GM10266 (cell line): ENCODE results near the gene TNNI3.

Experiments used
- DNase-seq: peaks from one replicate; pipeline ENCODE4 v3.0.0; 2012; ENCODE audit errors: extremely low spot score
- TF ChIP-seq, protein P1 (sequence below): IDR thresholded peaks from 2 replicates; pipeline ENCODE4 v1.5.1; 2012; ENCODE audit warnings: mild to moderate bottlenecking, low read depth; ENCODE audit not compliant: control insufficient read depth, insufficient read depth; ENCODE audit errors: missing control alignments

The TNNI3 gene

DNA sequence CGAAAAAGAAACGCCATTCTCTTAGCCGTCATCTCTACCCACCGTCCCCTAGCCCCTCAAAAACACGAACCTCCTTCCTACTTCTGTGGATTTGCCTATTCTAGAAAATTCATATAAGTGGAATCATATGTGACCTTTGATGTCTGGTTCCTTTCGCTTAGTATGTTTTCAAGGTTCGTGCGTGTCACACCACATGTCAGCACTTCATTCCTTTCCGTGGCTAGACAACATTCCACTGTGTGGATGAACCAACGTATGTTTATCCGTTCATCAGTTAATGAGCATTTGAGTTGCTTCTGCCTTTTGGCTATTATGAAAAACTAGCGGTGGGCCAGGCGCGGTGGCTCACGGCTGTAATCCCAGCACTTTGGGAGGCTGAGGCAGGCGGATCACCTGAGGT lies 26.1 kb downstream of the TNNI3 start:
- TF ChIP-seq, protein P1, sequence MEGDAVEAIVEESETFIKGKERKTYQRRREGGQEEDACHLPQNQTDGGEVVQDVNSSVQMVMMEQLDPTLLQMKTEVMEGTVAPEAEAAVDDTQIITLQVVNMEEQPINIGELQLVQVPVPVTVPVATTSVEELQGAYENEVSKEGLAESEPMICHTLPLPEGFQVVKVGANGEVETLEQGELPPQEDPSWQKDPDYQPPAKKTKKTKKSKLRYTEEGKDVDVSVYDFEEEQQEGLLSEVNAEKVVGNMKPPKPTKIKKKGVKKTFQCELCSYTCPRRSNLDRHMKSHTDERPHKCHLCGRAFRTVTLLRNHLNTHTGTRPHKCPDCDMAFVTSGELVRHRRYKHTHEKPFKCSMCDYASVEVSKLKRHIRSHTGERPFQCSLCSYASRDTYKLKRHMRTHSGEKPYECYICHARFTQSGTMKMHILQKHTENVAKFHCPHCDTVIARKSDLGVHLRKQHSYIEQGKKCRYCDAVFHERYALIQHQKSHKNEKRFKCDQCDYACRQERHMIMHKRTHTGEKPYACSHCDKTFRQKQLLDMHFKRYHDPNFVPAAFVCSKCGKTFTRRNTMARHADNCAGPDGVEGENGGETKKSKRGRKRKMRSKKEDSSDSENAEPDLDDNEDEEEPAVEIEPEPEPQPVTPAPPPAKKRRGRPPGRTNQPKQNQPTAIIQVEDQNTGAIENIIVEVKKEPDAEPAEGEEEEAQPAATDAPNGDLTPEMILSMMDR: no peak
- no peak for DNase-seq

DNA sequence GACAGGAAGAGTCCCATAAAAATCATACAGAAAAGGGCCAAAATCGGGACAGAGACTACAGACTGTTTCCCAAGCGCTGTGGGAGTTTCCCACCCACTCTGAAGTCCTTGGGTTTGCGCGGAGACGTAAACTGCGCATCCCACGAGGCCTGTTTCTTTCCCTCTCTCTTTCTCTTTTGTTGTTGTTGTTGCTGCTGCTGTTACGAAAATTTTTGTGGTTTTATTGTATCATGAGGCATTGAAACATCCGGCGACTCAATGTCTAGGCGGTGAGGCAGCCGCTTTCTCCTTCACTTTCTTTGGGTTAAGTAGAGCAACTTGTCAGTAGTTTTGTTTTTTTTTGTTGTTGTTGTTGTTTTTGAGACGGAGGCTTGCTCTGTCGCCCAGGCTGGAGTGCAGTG lies 38.5 kb downstream of the TNNI3 start:
- no peak for DNase-seq
- TF ChIP-seq, protein P1: no peak

DNA sequence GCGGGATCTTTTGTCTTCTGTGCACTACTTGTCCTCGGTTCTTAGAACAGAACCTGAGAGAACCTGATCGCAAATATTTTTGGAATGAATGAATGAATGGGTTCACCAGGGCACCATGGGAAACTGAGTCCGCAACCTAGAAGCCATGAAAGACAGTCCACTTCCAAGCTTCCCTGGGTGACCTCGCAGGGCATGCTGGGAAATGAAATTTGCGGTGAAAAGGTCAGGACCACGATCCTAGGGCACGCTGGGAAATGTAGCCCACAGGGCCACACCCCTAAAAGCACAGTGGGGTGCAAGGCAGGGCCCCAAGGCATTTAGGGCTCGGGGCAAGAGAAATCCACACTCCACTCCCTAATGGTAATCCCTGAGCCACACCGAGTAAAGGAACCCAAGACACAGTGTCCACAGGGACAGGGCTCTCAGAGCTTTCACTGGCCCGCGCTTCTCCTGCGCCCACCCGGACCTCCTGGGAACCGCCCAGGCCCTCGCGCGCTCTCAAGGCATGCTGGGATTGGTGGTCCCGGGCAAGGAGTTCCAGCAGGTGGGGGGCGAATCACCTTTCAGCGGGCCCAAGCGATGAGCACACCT lies 39.0 kb downstream of the TNNI3 start:
- no peak for DNase-seq
- TF ChIP-seq, protein P1: no peak

DNA sequence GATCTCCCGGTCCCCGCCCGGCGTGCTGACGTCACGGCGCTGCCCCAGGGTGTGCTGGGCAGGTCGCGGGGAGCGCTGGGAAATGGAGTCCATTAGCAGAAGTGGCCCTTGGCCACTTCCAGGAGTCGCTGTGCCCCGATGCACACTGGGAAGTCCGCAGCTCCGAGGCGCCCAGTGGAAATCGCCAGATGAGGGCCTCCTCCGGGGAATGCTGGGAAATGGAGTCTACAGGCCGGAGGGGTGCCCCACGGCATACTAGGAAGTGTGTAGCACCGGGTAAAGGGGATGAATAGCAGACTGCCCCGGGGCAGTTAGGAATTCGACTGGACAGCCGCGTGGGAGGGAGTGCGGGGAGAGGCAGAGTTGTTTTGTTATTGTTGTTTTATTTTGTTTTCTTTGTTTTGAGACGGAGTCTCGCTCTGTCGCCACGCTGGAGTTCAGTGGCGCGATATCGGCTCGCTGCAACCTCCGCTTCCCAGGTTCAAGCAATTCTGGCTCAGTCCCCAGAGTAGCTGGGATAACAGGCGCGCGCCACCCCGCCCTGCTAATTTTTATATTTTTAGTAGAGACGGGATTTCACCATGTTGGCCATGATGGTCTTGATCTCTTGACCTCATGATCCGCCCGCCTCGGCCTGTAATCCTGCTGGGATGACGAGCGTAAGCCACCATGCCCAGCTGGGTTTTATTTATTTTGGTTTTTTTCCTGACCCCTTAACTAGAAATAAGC lies 39.7 kb downstream of the TNNI3 start:
- DNase-seq: peak; percentile 100

DNA sequence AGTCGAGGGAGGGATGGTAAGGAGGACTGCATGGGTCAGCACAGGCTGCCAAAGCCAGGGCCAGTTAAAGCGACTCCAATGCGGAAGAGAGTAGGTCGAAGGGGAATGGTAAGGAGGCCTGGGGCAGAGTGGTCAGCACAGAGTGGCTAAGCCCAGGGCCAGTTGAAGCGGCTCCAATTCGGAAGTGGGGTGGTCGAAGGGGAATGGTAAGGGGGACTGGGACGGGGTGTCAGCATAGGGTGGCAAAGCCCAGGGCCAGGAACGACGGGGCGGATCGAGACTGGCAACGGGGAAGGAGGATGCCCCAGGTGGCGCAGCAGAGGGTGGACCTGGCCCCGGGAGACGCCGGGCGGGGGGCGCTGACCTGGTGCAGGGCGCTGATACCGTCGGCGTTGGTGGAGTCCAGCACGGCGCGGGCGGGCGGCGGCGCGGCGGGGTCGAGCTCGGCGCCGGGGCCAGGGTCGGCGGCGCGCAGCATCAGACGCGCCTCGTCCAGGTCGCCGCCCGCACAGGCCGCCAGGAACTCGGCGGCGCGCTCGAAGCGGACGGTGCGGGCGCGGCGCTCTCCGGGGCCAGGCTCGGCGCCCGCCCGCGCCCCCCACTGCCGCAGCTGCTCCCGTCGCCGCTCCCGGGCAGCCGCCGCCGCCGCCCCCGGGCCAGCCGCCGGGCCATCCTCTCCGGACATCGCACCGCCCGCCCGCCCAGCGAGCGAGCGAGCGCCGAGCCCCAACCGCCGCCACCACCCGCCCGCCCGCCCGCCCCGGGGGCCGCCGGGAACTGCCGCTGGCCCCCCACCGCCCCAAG lies 40.5 kb downstream of the TNNI3 start, which contains the start of gene PPP1R12C:
PPP1R12C (minus strand) TSS at position 779 of the 804 bp plus-strand sequence; CDS start at position 685, 94 bp downstream.
- no peak for DNase-seq
- TF ChIP-seq, protein P1: no peak

More for the DNA sequence above, 39.7 kb downstream of the TNNI3 start:
- TF ChIP-seq, protein P1: no peak

DNA sequence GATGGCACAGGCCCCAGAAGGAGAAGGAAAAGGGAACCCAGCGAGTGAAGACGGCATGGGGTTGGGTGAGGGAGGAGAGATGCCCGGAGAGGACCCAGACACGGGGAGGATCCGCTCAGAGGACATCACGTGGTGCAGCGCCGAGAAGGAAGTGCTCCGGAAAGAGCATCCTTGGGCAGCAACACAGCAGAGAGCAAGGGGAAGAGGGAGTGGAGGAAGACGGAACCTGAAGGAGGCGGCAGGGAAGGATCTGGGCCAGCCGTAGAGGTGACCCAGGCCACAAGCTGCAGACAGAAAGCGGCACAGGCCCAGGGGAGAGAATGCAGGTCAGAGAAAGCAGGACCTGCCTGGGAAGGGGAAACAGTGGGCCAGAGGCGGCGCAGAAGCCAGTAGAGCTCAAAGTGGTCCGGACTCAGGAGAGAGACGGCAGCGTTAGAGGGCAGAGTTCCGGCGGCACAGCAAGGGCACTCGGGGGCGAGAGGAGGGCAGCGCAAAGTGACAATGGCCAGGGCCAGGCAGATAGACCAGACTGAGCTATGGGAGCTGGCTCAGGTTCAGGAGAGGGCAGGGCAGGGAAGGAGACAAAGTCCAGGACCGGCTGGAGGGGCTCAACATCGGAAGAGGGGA lies 41.2 kb downstream of the TNNI3 start:
- TF ChIP-seq, protein P1: no peak
- peak; percentile 85 for DNase-seq
